Erythroblast (primary cell): ENCODE measurements around the gene HOXA2.

Experiments
- DNase-seq, 2 experiments: peaks; one replicate each; lab custom pipeline; 2025; lab: John Stamatoyannopoulos, UW
- GATA1 ChIP-seq: IDR thresholded peaks from 2 replicates; pipeline ENCODE4 v1.6.1; 2011; ENCODE audit warnings: low read depth, mild to moderate bottlenecking, control low read depth, low read length, moderate library complexity
- POLR2A ChIP-seq: IDR thresholded peaks from 2 replicates; pipeline ENCODE4 v1.6.1; 2011; ENCODE audit warnings: mild to moderate bottlenecking, low read length

HOXA2 gene

DNA sequence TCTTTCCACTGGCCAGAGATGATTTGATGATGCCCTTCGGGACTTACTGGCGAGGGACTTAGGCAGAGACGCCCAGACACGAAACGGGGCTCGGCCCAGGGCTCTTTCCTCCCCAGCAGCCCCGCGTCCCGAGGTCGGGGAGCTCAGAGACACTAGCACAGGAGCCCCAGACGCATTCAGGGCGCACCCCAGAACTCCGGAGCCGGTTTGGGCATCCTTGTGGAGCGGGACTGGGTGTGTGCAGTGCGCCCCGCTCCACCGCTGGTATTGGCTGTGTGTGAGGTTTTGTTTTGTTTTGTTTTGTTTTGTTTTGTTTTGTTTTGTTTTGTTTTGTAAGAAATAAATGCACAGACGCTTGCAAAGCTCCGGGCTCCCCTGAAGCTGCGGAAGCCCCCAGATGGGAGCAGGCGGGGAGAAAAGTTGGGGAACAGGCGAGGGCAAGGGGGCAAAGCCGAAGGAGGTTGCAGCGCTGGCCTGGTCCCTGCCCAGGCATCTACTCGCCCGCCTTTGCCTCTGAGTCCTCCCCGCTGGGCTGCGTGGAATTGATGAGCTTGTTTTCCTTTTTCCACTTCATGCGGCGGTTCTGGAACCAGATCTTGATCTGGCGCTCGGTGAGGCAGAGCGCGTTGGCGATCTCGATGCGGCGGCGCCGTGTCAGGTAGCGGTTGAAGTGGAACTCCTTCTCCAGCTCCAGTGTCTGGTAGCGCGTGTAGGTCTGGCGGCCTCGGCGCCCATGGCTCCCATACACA is 42.9 kb upstream of the HOXA2 start:
- TF ChIP-seq POLR2A: no peak
- TF ChIP-seq GATA1: no peak
- DNase-seq: no peak

DNA sequence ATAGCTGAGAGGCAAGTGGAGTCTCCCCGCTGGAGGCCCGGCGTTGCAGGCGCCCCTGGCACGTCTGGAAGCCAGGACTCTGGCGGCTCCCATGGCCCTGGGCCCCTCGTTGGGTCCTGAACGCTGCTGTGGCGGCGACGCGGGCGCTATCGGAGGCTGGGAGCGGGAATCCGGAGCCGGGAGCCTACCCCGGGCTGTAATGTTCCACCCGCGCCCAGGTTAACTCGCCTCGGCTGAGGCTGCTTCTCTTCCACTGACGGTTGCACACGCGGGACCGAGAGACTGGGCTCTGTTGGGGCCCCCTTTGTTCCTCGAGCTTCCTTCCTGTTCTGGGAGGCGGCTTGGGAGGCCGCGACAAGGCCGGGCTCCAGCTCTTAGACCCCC is 42.3 kb upstream of the HOXA2 start:
- no peak for DNase-seq
- TF ChIP-seq GATA1 (no peak), POLR2A (no peak)

GRCh38 chr7:27143950-27144780 is 41.7 kb upstream of the HOXA2 start:
- DNase-seq: no peak

GRCh38 chr7:27143023-27143949 is 40.8 kb upstream of the HOXA2 start, which contains the start of gene HOXA5:
HOXA5 (minus strand) TSS chr7:27143681; CDS start chr7:27143607, 74 bp downstream.
- DNase-seq: peak; percentile 69 to 72

More at GRCh38 chr7:27143950-27144780, 41.7 kb upstream of the HOXA2 start:
- no peak for TF ChIP-seq GATA1
- TF ChIP-seq POLR2A: no peak

GRCh38 chr7:27142580-27143022 is 40.1 kb upstream of the HOXA2 start:
- TF ChIP-seq POLR2A: no peak
- TF ChIP-seq GATA1: no peak
- DNase-seq: no peak

More at GRCh38 chr7:27143023-27143949, 40.8 kb upstream of the HOXA2 start, which contains the start of gene HOXA5:
- TF ChIP-seq GATA1 (no peak), POLR2A (no peak)

- TF ChIP-seq GATA1 (no peak), POLR2A (no peak)
- no peak for DNase-seq
Measured at GRCh38 chr7:27141923-27142579, 39.6 kb upstream of the HOXA2 start.

DNA sequence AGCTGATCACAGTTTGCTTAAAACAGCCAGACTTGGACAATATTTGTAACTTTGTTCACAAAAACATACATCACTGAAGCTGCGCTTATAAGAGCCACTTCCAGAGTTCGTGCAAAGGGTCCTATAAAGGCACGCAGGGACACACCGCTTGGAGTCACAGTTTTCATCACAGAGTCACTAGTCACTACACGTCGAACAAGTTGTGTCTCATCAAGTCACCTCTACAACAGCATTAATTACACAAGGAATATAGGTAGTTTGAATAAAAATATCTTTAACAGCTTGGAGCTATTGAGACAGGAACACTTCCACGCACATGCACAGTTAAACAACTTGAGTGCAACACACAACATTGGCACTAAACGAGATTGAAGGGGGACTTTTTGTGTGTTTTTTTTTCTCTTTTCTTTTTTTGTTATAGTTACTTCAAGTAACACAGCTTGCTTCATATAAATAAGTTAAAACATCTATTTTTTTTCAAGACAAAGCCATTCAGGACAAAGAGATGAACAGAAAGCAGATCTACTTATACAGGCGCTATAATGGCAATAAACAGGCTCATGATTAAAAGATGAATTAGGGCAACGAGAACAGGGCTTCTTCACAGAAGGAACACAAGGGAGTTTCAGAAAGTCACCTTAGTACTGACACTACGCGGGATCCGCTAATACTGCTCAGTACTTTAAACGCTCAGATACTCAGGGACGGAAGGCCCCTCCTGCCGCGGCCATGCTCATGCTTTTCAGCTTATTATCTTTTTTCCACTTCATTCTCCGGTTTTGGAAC is 38.8 kb upstream of the HOXA2 start:
- DNase-seq: no peak
- TF ChIP-seq GATA1 (no peak), POLR2A (no peak)

GRCh38 chr7:27140126-27140857 is 37.8 kb upstream of the HOXA2 start:
- TF ChIP-seq POLR2A (no peak), GATA1 (no peak)
- DNase-seq: no peak

DNA sequence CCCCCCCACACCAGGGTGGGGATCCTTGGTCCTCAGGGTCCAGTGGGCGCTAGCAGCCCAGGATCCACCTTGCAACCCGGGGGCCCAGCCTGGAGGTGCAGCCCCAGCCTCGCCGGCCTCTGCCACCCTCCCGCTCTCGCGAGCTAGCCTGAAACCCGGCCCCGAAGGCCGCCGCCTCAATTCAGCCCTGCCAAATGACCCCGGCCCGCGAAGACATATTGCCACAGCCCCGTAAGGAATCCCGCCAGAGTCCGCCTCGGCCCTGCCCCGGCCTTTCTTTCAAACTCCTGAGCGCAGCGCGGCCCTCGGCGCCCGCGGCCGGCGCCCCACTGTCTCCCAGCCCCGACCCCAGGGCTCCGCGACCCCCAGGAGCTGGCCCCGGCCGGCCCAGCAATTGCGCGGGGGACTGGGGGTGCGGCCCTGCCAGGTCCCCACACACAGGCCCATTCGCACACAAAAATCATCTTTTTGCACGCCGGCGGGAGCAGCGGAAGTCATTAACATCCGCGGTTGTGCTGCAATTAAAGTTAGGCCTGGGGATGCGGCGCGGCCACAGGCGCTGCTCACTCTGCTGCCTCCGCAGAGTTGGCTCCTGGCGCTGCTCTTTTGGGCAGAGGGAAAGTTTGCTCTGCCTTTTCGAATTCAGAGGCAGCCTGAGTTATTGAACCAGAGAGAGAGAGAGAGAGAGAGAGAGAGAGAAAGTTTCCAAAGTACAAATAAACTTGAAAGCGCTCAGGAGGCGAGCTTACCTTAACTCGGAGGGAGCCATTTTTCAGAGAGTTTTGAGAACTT is 37.0 kb upstream of the HOXA2 start:
- DNase-seq: no peak
- TF ChIP-seq POLR2A (no peak), GATA1 (no peak)

- no peak for DNase-seq
- TF ChIP-seq POLR2A: no peak
Measured at GRCh38 chr7:27138985-27139333, 36.5 kb upstream of the HOXA2 start.

GRCh38 chr7:27138472-27138871 is 36.0 kb upstream of the HOXA2 start:
- DNase-seq: no peak
- no peak for TF ChIP-seq GATA1
- TF ChIP-seq POLR2A: no peak
